ENCODE data around the gene PLCD3.

The PLCD3 gene

GRCh38 chr17:45098869-45099616 lies 33.3 kb downstream of the PLCD3 start:
- Histone ChIP-seq H3K9ac (ENCODE audit: low read depth, low read length) (no peak overlapping the region), H3K36me3 (ENCODE audit: insufficient read depth, low read length) (peaks cover 67% of the 10 kb centered on the region), H3K4me1 (ENCODE audit: insufficient read depth, low read length) (no peaks in the 10 kb centered on the region), H3K9me3 (ENCODE audit: control insufficient read depth, insufficient read depth, low read length) (no peaks in the 10 kb centered on the region)

DNA sequence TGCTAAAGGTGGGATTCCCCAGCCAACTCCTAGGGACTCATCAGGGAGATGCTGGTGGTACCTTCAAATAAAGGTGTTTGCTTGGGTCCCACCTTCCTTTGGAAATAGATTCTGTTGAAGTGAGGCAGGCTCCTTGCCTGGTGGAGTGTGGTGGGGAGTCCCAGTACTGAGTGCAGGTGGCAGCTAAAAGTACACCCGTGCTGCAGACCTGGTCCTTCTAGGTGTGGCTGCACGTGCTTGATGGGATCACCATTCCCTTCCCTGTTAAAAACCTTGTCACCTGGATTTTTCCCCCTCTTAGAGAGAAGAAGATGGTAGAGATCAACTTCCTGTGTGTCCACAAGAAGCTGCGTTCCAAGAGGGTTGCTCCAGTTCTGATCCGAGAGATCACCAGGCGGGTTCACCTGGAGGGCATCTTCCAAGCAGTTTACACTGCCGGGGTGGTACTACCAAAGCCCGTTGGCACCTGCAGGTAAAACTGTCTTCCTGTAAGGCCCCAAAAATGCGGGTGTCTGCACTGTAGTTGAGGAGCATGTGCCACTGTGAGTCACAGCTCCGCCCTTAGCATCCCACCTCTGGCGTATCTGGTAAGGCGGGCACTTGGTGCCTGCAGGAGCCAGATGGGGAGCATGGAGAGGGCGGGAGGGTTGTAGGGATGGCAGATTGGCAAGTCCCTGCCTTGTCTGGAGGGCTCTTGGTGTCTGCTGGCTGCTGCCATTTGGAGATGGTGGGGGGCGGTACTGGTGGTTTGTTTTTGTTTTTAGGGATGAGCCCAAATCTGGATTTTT lies 34.0 kb downstream of the PLCD3 start:
- H3K9ac ChIP-seq (ENCODE audit: low read depth, low read length) = no peak overlapping the region
- H3K36me3 ChIP-seq (ENCODE audit: insufficient read depth, low read length) = peaks cover 69% of the 10 kb centered on the region
- H3K4me1 ChIP-seq (ENCODE audit: insufficient read depth, low read length) = no peaks in the 10 kb centered on the region; the same call in 1 of the 2 replicates
- H3K9me3 ChIP-seq (ENCODE audit: control insufficient read depth, insufficient read depth, low read length) = no peaks in the 10 kb centered on the region

DNA sequence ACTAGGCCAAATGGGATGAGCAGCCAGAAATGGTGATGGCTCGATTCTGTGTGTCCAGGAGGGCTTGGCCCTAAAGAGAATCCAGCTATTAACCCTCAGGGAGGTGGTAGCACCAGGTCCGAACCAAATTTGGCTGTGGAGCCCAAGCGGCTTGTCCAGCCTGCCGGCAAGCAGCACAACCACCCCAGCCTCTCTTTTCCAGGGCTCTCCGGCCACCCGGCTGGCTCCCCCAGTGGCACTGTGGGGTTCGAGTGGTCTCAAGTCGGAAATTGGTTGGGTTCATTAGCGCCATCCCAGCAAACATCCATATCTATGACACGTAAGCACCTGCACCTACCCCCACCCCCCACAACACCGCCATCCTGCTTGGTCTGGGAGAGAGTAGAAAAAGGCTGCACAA lies 35.4 kb downstream of the PLCD3 start:
- H3K36me3 ChIP-seq (ENCODE audit: insufficient read depth, low read length) = peaks cover 63% of the 10 kb centered on the region

DNA sequence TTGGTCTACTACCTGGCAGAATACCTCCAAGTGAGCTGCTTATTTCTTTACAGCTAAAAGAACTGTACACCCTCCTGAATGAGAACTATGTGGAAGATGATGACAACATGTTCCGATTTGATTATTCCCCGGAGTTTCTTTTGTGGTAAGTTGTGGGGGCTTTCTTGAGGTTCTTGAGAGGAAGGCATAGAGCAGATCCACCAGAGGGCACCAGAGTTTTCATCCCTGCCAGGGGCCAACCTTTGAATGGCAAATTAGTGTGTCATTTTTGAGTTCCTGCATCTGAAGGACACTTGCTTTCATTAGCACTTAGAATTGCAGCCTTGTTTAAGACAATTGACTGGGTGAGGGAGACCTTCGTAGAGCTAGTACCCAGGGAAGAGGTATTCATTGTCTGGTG lies 36.2 kb downstream of the PLCD3 start:
- H3K9me3 ChIP-seq (ENCODE audit: control insufficient read depth, insufficient read depth, low read length) = no peaks in the 10 kb centered on the region
- peaks cover 62% of the 10 kb centered on the region for H3K36me3 ChIP-seq (ENCODE audit: insufficient read depth, low read length)
- H3K9ac ChIP-seq (ENCODE audit: low read depth, low read length) = no peak overlapping the region
- peaks cover 3% of the 10 kb centered on the region; the same call in 1 of the 2 replicates for H3K4me1 ChIP-seq (ENCODE audit: insufficient read depth, low read length)

More for the DNA sequence above, 35.4 kb downstream of the PLCD3 start:
- Histone ChIP-seq H3K4me1 (ENCODE audit: insufficient read depth, low read length) (peaks cover 3% of the 10 kb centered on the region; the same call in 1 of the 2 replicates), H3K9me3 (ENCODE audit: control insufficient read depth, insufficient read depth, low read length) (no peaks in the 10 kb centered on the region), H3K9ac (ENCODE audit: low read depth, low read length) (no peak overlapping the region)

DNA sequence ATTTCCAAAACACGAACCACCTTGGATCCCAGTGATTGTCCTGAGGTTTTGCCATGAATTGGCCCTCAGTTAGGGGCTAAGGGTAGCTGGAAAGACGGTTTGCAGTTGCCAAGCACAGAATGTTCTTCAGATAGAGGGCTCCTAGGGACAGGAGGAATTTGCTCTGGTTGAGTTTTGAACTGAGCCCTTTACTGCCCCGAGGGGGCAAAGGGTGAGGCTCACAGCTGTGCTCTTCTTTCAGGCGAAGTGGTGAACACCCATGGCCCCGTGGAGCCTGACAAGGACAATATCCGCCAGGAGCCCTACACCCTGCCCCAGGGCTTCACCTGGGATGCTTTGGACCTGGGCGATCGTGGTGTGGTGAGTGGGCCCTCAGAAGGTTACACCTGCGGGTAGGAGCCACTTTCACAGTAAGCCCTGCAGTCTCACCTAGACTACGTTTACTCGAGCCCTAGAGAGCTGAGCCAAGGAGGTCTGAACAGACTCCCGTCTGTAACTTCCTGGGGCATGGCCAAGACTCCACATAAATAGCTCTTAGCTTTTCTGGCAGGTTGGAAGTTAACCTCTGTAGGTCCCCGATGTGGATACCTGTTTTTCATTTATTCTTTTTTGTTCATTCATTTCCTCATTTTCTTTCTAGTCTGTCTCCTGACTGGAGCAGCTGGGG lies 38.7 kb downstream of the PLCD3 start:
- H3K4me1 ChIP-seq (ENCODE audit: insufficient read depth, low read length) = peaks cover 19% of the 10 kb centered on the region
- H3K36me3 ChIP-seq (ENCODE audit: insufficient read depth, low read length) = peaks cover 65% of the 10 kb centered on the region
- no peaks in the 10 kb centered on the region for H3K9me3 ChIP-seq (ENCODE audit: control insufficient read depth, insufficient read depth, low read length)
- no peak overlapping the region for H3K9ac ChIP-seq (ENCODE audit: low read depth, low read length)

- Histone ChIP-seq H3K9me3 (ENCODE audit: control insufficient read depth, insufficient read depth, low read length) (no peaks in the 10 kb centered on the region), H3K4me1 (ENCODE audit: insufficient read depth, low read length) (peaks cover 19% of the 10 kb centered on the region), H3K36me3 (ENCODE audit: insufficient read depth, low read length) (peaks cover 62% of the 10 kb centered on the region), H3K9ac (ENCODE audit: low read depth, low read length) (no peak overlapping the region)
These were observed 39.3 kb downstream of the PLCD3 start for GRCh38 chr17:45092911-45093430.

- H3K9ac ChIP-seq (ENCODE audit: low read depth, low read length) = no peak overlapping the region
- H3K9me3 ChIP-seq (ENCODE audit: control insufficient read depth, insufficient read depth, low read length) = no peaks in the 10 kb centered on the region
- peaks cover 63% of the 10 kb centered on the region for H3K36me3 ChIP-seq (ENCODE audit: insufficient read depth, low read length)
- peaks cover 19% of the 10 kb centered on the region for H3K4me1 ChIP-seq (ENCODE audit: insufficient read depth, low read length)
These were observed 40.4 kb downstream of the PLCD3 start for GRCh38 chr17:45091778-45092425.

DNA sequence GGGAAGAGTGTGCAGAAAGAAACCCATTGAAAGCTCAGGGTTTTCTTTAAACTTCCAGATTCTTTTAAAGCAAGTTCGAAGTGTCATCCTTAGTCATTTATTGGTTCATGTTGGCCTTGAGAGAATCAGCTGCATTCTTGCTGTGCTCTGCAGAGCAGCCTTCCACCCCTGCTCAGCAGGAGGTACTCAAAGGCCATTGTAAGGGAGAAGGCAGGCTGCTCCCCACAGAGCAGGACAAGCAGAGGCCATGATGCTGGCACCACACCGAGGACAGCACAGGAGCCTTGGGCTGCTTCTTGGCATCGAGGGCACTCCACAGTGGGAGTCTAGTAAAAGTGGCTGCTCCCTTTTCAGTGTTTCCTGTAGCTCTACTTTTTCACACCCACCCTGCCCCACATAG lies 41.6 kb downstream of the PLCD3 start:
- H3K36me3 ChIP-seq (ENCODE audit: insufficient read depth, low read length) = peaks cover 59% of the 10 kb centered on the region
- no peak overlapping the region for H3K9ac ChIP-seq (ENCODE audit: low read depth, low read length)
- peaks cover 19% of the 10 kb centered on the region for H3K4me1 ChIP-seq (ENCODE audit: insufficient read depth, low read length)
- no peaks in the 10 kb centered on the region for H3K9me3 ChIP-seq (ENCODE audit: control insufficient read depth, insufficient read depth, low read length)

DNA sequence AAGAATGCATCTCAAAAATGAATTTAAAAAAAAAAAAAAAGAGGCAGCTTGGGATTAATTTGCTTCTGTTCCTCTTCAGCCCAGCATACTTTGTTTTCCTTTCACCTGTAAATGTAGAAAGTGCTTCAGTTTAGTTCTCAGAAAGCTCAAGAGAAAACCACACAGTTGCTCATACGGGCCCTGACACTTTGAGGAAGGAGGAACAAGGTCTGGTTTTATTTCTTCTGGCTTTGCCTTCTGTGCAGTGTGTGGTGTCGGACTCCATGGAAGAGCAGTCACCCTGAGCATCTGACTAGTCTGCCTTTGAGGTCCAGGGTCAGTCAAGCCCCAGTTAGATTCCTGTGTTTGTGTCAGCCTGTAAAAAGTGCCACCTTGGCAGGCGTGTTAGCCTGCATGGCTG lies 43.6 kb downstream of the PLCD3 start:
- Histone ChIP-seq H3K9ac (ENCODE audit: low read depth, low read length) (no peak overlapping the region), H3K36me3 (ENCODE audit: insufficient read depth, low read length) (peaks cover 55% of the 10 kb centered on the region), H3K9me3 (ENCODE audit: control insufficient read depth, insufficient read depth, low read length) (no peaks in the 10 kb centered on the region), H3K4me1 (ENCODE audit: insufficient read depth, low read length) (peaks cover 19% of the 10 kb centered on the region)

GRCh38 chr17:45087978-45088377 lies 44.3 kb downstream of the PLCD3 start:
- peaks cover 19% of the 10 kb centered on the region for H3K4me1 ChIP-seq (ENCODE audit: insufficient read depth, low read length)
- H3K36me3 ChIP-seq (ENCODE audit: insufficient read depth, low read length) = peaks cover 55% of the 10 kb centered on the region
- H3K9ac ChIP-seq (ENCODE audit: low read depth, low read length) = no peak overlapping the region
- H3K9me3 ChIP-seq (ENCODE audit: control insufficient read depth, insufficient read depth, low read length) = no peaks in the 10 kb centered on the region

- Histone ChIP-seq H3K36me3 (ENCODE audit: insufficient read depth, low read length) (peaks cover 54% of the 10 kb centered on the region), H3K4me1 (ENCODE audit: insufficient read depth, low read length) (peaks cover 16% of the 10 kb centered on the region), H3K9me3 (ENCODE audit: control insufficient read depth, insufficient read depth, low read length) (no peaks in the 10 kb centered on the region), H3K9ac (ENCODE audit: low read depth, low read length) (no peak overlapping the region)
These were observed 44.8 kb downstream of the PLCD3 start for GRCh38 chr17:45087504-45087975.

DNA sequence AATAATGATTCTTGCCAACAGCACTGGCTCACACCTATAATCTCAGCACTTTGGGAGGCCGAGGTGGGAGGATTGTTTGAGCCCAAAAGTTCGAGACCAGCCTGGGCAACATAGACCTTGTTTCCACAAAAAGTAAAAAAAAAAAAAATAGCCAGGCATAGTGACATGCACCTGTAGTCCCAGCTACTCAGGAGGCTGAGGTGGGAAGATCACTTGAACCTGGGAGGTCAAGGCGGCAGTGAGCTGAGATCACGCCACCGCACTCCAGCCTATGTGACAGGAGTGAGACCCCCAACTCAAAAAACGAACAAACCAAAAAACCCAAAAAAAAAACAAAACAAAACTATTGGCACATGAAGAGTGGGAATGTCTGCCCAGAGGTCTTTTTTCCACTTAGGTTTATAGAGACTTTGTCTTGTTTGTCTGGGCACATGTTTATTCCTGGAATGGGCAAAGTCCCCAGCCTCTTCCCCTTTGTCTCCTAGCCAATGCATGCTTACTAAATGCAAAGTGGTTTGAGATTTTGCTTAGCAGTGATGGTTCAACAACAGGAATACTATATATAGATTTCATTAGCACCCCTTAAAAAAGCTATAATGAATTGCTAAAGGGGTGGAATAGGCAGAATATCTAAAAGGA lies 45.3 kb downstream of the PLCD3 start:
- Histone ChIP-seq H3K36me3 (ENCODE audit: insufficient read depth, low read length) (peaks cover 55% of the 10 kb centered on the region), H3K9me3 (ENCODE audit: control insufficient read depth, insufficient read depth, low read length) (no peaks in the 10 kb centered on the region), H3K4me1 (ENCODE audit: insufficient read depth, low read length) (peaks cover 15% of the 10 kb centered on the region), H3K9ac (ENCODE audit: low read depth, low read length) (no peak overlapping the region)

- peaks cover 15% of the 10 kb centered on the region for H3K4me1 ChIP-seq (ENCODE audit: insufficient read depth, low read length)
- H3K9ac ChIP-seq (ENCODE audit: low read depth, low read length) = no peak overlapping the region
- no peaks in the 10 kb centered on the region for H3K9me3 ChIP-seq (ENCODE audit: control insufficient read depth, insufficient read depth, low read length)
- peaks cover 52% of the 10 kb centered on the region for H3K36me3 ChIP-seq (ENCODE audit: insufficient read depth, low read length)
These were observed 45.9 kb downstream of the PLCD3 start for GRCh38 chr17:45086391-45086790.

Measured in ES-I3 (cell line).